K562 (cell line): Measurements from ENCODE around the gene TMEM184B. TPM values are rescaled to one million over a fixed set of nuclear protein-coding genes. Genes with fewer than 3 reads are reported as not detected.

Experiments used
- ATAC-seq: fragments of 200-7000 bp; cut with Tn5 transposase; 3 replicates; pipeline ENCODE4 v1.9.1; 2020; ENCODE audit warnings: moderate library complexity
- BruUV-seq: library from RNA; stranded (reverse); fragments of 400-500 nt; replicated peaks from 2 replicates; lab custom pipeline; 2021; lab: Mats Ljungman, UMichigan
- CTCF ChIA-PET: fragments of 300-600 bp; formaldehyde crosslinking; extraction: SDS; loops from one replicate; lab custom pipeline; 2021; ENCODE audit warnings: low intra/inter-chr PET ratio; lab: Yijun Ruan, JAX
- POLR2A ChIA-PET: fragments of 300-600, 350-650 bp; sonication (Branson Sonifier 250); formaldehyde crosslinking; extraction: SDS; loops from one replicate; lab custom pipeline; 2021; ENCODE audit warnings: antibody characterized with exemption, inconsistent platforms; lab: Yijun Ruan, JAX
- DNase-seq, 4 experiments: peaks; one replicate each; pipeline versions ENCODE4 v3.0.0 to v3.0.0-alpha.2; 2011 to 2018; ENCODE audit warnings: low spot score in 3 of 4, mixed read lengths in 3 of 4; ENCODE audit errors: extremely low read depth in 1 of 4
- FAIRE-seq: peaks from 2 replicates; lab custom pipeline; 2011; peaks lifted over from hg19 to GRCh38; lab: Jason Lieb, UNC
- H2AFZ ChIP-seq: 2 replicates; pipeline ENCODE4 v1.6.0; 2011; ENCODE audit warnings: low read depth, low read length, control low read depth, inconsistent platforms
- H3K27ac ChIP-seq: fragments of 200-600 bp; 3 replicates; pipeline ENCODE4 v1.8.0; 2011; ENCODE audit warnings: low read depth, mild to moderate bottlenecking, control low read depth, inconsistent platforms, low read length, moderate library complexity, mixed read lengths; ENCODE audit errors: extremely low read depth
- H3K27me3 ChIP-seq, 2 experiments: fragments of 300-600 bp in 1 of 2; 2 replicates in 1 of 2; 3 replicates in 1 of 2; pipeline versions ENCODE4 v1.6.0 to v1.8.0; 2011; ENCODE audit warnings: inconsistent platforms in 2 of 2, low read length in 2 of 2, mild to moderate bottlenecking in 1 of 2, mixed read lengths in 1 of 2, moderate library complexity in 1 of 2; ENCODE audit not compliant: control insufficient read depth in 2 of 2, insufficient read depth in 2 of 2
- H3K36me3 ChIP-seq: fragments of 300-600 bp; 3 replicates; pipeline ENCODE4 v1.8.0; 2011; ENCODE audit warnings: mild to moderate bottlenecking, low read length, inconsistent platforms; ENCODE audit not compliant: control insufficient read depth, insufficient read depth
- H3K4me1 ChIP-seq, 2 experiments: fragments of 200-600 bp in 1 of 2; replicated peaks in 1 of 2; 2 replicates in 1 of 2; 3 replicates in 1 of 2; pipeline versions ENCODE4 v1.5.1 to v1.8.0; 2011; ENCODE audit warnings: inconsistent platforms in 2 of 2, low read length in 2 of 2, mild to moderate bottlenecking in 1 of 2, mixed read lengths in 1 of 2, moderate library complexity in 1 of 2; ENCODE audit not compliant: control insufficient read depth in 2 of 2, insufficient read depth in 2 of 2
- H3K4me2 ChIP-seq: 2 replicates; pipeline ENCODE4 v1.6.1; 2011; ENCODE audit warnings: low read length, control low read depth, inconsistent platforms, mixed read lengths; ENCODE audit not compliant: insufficient read depth
- H3K4me3 ChIP-seq: fragments of 200-600 bp; sonication (generic), shearing (Covaris generic); 2 replicates; pipeline ENCODE4 v1.5.1; 2016; ENCODE audit warnings: control low read depth, inconsistent platforms
- H3K79me2 ChIP-seq: fragments of 200-600 bp; 3 replicates; pipeline ENCODE4 v1.8.0; 2011; ENCODE audit warnings: low read length, inconsistent platforms; ENCODE audit not compliant: control insufficient read depth, insufficient read depth
- H3K9ac ChIP-seq, 2 experiments: 2 replicates each; pipeline versions ENCODE4 v1.6.0 to v1.6.1; 2011; ENCODE audit warnings: low read depth in 2 of 2, low read length in 2 of 2, control low read depth in 1 of 2, inconsistent platforms in 1 of 2, mild to moderate bottlenecking in 1 of 2, mixed read lengths in 1 of 2; ENCODE audit not compliant: insufficient read depth in 1 of 2
- H3K9me1 ChIP-seq: one replicate; pipeline ENCODE4 v1.6.0; 2011; ENCODE audit warnings: inconsistent platforms, mild to moderate bottlenecking, low read length, moderate library complexity; ENCODE audit not compliant: control insufficient read depth, insufficient read depth
- H3K9me3 ChIP-seq: replicated peaks from 2 replicates; pipeline ENCODE4 v1.5.1; 2011; ENCODE audit warnings: low read depth, low read length, inconsistent platforms; ENCODE audit not compliant: control insufficient read depth, insufficient read depth
- H4K20me1 ChIP-seq: replicated peaks from 2 replicates; pipeline ENCODE4 v1.6.1; 2011; ENCODE audit warnings: low read length, inconsistent platforms, mixed read lengths; ENCODE audit not compliant: control insufficient read depth, insufficient read depth
- CHD2 ChIP-seq: IDR thresholded peaks from 2 replicates; pipeline ENCODE4 v1.6.1; 2011; ENCODE audit warnings: low read depth, low read length
- MCM3 ChIP-seq: fragments of 450-650 bp; IDR thresholded peaks from 2 replicates; pipeline ENCODE4 v1.6.1; 2016
- NBN ChIP-seq: fragments of 450-650 bp; IDR thresholded peaks from 2 replicates; pipeline ENCODE4 v1.6.1; 2016; ENCODE audit warnings: low read depth, mild to moderate bottlenecking
- WHSC1 ChIP-seq: IDR thresholded peaks from one replicate; pipeline ENCODE4 v1.6.1; 2012; ENCODE audit warnings: low read length, control low read depth, inconsistent platforms
- ZNF280B ChIP-seq: fragments of 250-450 bp; sonication (Bioruptor Pico); IDR thresholded peaks from 2 replicates; pipeline ENCODE4 v1.5.1; 2021; ENCODE audit warnings: mild to moderate bottlenecking
- ZNF395 ChIP-seq: fragments of 200-800 bp; sonication (Bioruptor generic); IDR thresholded peaks from 2 replicates; pipeline ENCODE4 v1.6.1; 2017; ENCODE audit warnings: missing genetic modification characterization, missing compliant biosample characterization
- ZNF717 ChIP-seq: fragments of 250-450 bp; sonication (Bioruptor Pico); IDR thresholded peaks from 2 replicates; pipeline ENCODE4 v1.5.0; 2021
- WGBS: fragments of 100-300 bp; shearing (Covaris generic); methylation state at CpG from one replicate; pipeline ENCODE4 v1.1.6; 2016; ENCODE audit warnings: low coverage, mixed read lengths; ENCODE audit not compliant: insufficient coverage; ENCODE audit errors: missing lambda C conversion rate; 5-methylcytosine and 5-hydroxymethylcytosine counted together
- in situ Hi-C: fragments of 300-500 bp; cut with MboI; formaldehyde crosslinking; loops from 4 replicates; pipeline ENCODE4 v1.15.0; 2018; ENCODE audit warnings: inconsistent platforms, mixed read lengths
- intact Hi-C: fragments of 100-400 bp; cut with micrococcal nuclease; formaldehyde crosslinking; loops from 2 replicates; pipeline ENCODE4 v1.14.2; 2022
- polyA plus RNA-seq, 8 experiments: library from polyadenylated mRNA; depleted of rRNA in 4 of 8; stranded (reverse) in 5 of 8; unstranded in 3 of 8; fragments of >200 nt; fragmentation: Nextera tagmentation in 2 of 8; fragmentation: Illumina TruSeq in 1 of 8; extraction: Ambion mirVana in 2 of 8; extraction: Trizol in 1 of 8; gene quantifications; 2 replicates each; pipeline versions ENCODE4 v1.2.1 to v1.2.3, GENCODE V29; 2011 to 2014; ENCODE audit warnings: inconsistent platforms in 1 of 8, missing spikeins in 1 of 8
- total RNA-seq, 7 experiments: library from RNA; depleted of rRNA in 6 of 7; stranded (reverse); fragments of >200 nt in 6 of 7; fragmentation: Illumina TruSeq in 2 of 7; extraction: Trizol in 2 of 7; gene quantifications; 2 replicates each; pipeline versions ENCODE4 v1.2.1 to v1.2.3, GENCODE V29; 2011 to 2021; ENCODE audit warnings: low replicate concordance in 1 of 7

TMEM184B gene
- total and polyA plus RNA-seq, 9 of the 15 experiments (the other 6 are each of a cell fraction or from before 2014, with no cell fraction given) = 0.31 to 25.1 (median 6.2) TPM

- Histone ChIP-seq H3K4me3 (no peak overlapping the region), H3K4me2 (no peak overlapping the region), H3K27me3 (no peaks in the 10 kb centered on the region), H2AFZ (no peak overlapping the region), H3K9ac (no peak overlapping the region), H3K36me3 (peaks cover 36% of the 10 kb centered on the region; the same call in 2 of the 3 replicates), H3K9me3 (no peaks in the 10 kb centered on the region), H3K27ac (no peak overlapping the region), H4K20me1 (no peaks in the 10 kb centered on the region), H3K79me2 (no peaks in the 10 kb centered on the region), H3K9me1 (no peaks in the 10 kb centered on the region), H3K4me1 (no peaks in the 10 kb centered on the region; a peak in 2 of 5 replicates)
- in situ Hi-C loops = no loop called here
- BruUV-seq = no TSS peak
- 84% methylated on average over 8 of the region's 9 CpGs for WGBS
- CTCF ChIA-PET = no interaction called here
- FAIRE-seq (no peak), ATAC-seq (no peak), DNase-seq (no peak)
- TF ChIP-seq CHD2 (no peak), NBN (no peak), MCM3 (no peak), ZNF717 (CRISPR knock-in tag) (no peak), ZNF280B (CRISPR knock-in tag) (no peak), ZNF395 (CRISPR knock-in tag) (no peak), WHSC1 (no peak)
- intact Hi-C loops = no loop called here
- POLR2A ChIA-PET = interaction anchor here (0.7 kb wide), 1 partner anchor 141 kb away, joined by 3 read pairs; no protein-coding TSS in a partner anchor
Measured at GRCh38 chr22:38230916-38231315, 41.9 kb downstream of the TMEM184B start.
